Left ventricle myocardium superior (tissue), 1 donor: ENCODE measurements around the gene TMEM164. TPM values are rescaled to one million over a fixed set of nuclear protein-coding genes. Genes with fewer than 3 reads are reported as not detected.

ENCODE experiments used
- ATAC-seq: fragments of 200-7000 bp; cut with Tn5 transposase; one replicate; pipeline ENCODE4 v1.9.1; 2020; ENCODE audit warnings: mild to moderate bottlenecking, moderate library complexity
- DNase-seq: peaks from one replicate; pipeline ENCODE4 v3.0.0-alpha.2; 2020
- intact Hi-C: fragments of 100-400 bp; cut with micrococcal nuclease; formaldehyde crosslinking; loops from one replicate; pipeline ENCODE4 v1.11.0; 2022
- total RNA-seq: library from RNA; stranded (reverse); fragmentation: NEBNext Ultra II Directional; extraction: Animal tissue kit (Norgen Biotek cat#: 25700); gene quantifications from one replicate; pipeline ENCODE4 v1.2.1, GENCODE V29; 2021
- donor health status: DM: no; HTN: yes; CAD: no; lungs with severe emphysema.

TMEM164 gene
- total RNA-seq, 1 donor from 2014 or later, result 60.4 TPM

DNA sequence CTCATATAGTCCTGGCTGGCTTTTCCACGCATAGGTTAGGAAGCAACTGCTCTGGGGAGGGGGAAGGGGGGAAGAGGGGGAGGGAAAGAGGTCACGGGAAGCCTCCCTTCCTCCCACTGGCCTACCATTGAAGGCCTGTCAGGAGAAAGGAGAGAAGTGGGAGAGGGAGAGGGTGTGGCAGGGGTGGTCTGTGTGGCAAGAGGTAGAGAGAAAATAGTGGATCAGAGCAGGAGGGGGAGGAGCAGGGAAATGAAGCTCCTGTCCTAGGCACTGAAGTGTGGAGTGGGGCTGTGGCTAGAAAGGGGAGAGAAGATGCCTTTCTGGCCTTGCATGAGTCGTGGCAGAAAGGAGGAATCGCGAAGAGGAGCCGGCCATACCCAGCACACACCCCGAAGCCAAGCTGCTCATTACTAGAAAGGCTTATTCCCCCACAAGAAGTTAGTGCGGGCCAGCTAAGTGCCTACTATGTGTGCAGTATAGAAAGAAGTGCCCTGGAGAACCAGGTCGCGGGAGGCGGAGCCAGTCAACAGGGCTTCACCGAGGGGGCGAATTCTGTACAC is 1.1 kb upstream of the TMEM164 start:
- DNase-seq (no peak), ATAC-seq (no peak)
- intact Hi-C loops, result no loop called here

DNA sequence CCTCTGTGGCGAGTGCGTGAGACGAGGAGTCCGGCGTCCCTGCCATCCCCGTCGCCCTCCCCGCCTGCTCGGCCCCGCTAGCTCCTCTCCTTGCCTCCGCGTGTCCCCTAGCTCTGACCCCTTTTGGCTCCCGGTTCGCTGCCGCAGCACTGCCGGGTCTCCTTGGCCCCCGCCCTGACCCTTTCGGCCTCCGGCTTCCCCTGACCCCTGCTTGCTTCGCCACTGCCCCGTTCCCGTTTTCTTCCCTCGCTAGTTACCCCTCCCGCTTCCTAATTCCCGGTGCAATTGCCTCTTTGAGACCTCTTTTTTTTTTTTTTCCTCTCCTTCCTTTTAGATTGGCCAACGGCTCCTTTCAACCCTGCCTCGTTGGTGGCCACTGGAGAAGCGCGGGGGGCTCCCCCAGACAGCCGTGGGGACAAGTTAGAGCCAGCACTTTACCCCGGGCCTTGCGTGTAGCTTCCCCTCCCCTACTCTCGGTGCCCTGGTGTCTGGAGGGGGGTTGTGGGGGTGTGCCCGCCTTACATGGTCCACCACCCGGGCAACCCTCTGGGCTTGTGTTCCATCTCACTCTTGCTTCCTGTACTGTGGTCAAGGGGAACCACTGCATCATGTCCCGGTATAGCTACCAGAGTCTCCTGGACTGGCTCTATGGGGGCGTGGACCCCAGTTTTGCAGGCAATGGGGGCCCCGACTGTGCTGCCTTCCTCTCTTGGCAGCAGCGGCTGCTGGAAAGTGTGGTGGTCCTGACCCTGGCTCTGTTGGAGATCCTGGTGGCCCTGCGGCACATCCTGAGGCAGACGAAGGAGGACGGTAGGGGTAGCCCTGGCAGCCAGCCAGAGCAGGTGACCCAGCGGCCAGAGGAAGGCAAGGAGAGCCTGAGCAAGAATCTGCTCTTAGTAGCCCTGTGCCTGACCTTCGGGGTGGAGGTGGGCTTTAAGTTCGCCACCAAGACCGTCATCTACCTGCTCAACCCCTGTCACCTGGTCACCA is 548 bp downstream of the TMEM164 start:
- DNase-seq (peak; percentile 35), ATAC-seq (peak; percentile 2)
- intact Hi-C loops, result no loop called here

DNA sequence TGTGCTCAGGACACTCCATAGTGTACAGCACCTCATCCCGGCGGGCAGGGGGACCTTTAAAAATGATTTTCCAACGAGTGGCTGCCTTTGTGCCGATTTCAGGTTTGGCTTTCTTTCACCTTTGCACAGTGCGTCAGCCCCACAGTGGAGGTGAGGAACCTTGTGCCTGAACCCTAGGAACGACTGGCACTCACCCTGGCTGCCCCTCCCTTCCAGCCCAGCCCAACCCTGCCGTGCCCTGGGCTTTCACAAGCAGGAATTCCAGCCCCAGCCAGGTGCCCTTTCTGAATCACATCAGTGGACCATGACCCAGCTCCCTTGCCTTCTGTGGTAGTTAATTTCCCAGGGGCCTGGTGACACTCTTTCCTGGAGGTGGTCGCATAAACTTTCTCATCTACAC is 1.3 kb downstream of the TMEM164 start:
- ATAC-seq, result peak; percentile 3
- intact Hi-C loops, result no loop called here
- DNase-seq, result peak; percentile 42

DNA sequence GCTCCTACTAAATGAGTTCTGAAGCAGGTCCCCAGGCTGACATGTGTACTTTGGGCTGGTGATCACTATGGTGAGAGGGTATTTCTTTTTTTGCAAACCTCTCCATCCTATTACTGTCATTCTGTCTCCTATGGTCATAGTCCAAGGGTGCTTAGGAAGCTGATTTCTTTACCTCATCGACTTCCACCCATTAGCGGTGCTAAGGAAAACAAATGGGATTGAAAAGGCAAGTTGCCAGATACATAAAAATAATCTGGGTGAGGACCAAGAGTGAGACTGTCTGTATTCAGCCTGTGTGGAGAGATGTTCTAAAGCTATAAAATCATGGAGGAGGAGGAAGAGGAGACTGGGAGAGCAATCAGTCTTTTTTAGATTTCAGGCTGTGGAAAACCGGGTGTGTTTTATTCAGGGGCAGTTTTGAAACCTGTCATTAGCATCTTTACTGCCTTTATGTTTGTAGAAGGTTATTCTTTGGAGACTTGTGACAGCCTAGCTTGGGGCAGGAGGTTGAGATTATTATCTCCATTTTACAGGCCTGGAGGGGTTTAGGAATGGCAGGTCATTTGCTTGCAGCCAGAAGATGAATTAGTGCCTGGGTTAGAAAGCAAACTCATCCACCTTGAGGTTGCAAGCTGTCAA is 1.9 kb downstream of the TMEM164 start:
- DNase-seq (no peak), ATAC-seq (no peak)
- intact Hi-C loops, result no loop called here

DNA sequence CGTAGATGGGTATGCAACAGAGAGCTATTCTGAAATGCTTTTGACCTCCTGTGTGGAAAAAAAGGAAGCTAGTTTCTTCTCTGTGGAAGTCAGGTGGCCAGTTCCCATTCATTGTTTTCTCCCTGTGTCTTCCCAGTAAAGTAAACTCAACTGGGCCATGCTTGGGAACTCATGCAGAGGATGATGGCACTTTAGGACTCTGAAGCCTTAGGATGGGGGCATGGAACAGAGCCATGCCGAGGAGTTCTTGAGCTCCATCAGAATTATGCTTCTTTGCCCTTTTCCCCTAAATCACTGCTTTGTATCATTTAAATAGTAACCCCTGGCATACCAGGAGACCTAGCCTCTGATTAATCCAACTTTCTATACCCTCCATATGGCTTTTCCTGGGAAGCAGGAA is 3.2 kb downstream of the TMEM164 start:
- no peak for ATAC-seq
- no peak for DNase-seq
- intact Hi-C loops, result no loop called here

DNA sequence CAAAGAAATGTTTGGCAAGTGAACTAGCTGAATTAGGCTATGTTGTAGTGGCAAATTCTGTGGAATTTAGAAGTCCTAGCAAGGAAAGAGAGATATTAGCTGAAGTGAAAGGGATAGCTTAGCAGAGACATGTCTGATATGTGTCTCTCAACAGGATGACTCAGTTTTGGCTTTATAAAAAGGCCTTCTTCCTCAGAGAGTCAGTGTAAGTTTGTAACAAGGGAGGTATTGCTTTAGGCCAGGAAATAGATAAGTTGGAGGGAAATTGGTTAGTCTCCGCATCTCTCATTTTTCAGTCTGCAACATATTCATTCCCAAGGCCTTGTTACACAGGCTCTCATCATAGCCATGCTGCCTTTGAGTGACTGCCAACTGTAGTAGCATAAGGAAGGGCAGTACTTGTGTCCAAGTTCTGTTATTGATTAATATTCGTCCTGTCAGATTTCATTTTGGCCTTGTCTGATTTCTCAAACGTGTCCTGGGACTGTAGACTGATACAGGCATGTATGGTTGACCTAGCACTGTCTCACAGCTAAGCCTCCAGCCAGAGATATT is 4.0 kb downstream of the TMEM164 start:
- ATAC-seq (no peak), DNase-seq (no peak)
- intact Hi-C loops, result no loop called here

DNA sequence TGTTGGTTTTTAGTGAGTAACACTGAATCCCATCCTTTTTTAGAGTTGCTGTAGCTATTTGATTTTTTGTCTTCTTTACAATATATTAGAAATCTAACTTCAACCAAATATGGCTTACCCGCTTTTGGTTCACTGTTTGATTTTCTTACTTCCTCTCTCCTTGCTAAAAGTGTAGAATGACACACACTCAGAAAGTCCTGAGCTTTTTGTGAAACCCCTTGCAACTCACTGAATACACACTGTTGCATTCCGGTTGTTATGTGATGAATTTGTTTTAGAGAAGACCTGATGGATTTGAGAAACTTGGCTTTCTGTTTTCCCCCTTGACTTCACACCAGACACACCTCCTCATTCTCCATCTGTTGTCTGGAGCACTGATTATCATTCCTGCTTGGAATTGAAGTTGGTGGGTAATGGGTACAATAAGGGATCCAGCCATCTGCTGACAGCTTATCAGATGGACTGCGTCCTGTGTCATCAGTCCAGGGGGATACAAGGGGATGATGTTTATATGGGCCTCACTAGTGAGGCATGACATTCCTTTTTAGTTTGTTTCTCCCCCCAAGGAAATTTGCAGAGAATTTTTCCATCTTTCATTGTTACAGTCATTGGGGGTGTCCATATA is 5.2 kb downstream of the TMEM164 start:
- intact Hi-C loops, result no loop called here
- no peak for ATAC-seq
- DNase-seq, result no peak

DNA sequence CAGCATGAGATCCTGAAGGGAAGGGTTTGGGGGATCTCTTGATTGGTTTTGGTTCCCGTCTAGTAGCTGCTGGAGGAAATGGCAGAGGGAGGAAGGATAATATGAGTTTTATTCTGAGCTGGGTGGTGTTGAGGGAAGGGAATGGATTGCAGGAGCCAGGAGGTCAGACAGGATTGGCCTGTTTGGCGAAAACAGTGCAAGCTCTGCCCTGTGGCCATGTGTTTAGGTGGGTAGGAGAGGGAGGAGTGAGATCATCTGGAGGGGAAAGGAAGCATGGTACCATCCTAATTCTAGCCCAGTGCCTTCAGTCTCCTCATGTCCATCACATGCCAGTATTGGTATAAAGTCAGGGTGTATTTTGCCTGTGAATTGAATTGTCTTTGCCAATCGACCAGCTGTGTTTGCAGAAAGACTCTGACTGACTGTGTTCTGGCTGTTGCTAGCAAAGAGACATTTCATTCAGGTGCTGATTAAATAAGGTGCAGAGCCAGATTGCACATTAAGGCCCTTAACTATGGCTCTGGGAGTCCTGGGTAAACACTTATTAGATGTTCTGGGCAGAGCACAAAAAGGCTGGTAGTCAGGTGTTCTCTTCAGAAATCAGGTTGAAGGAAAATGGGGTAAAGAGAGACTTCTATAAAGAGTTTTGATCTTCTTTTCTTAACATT is 10.0 kb downstream of the TMEM164 start:
- DNase-seq, result no peak
- no peak for ATAC-seq
- intact Hi-C loops, result no loop called here

DNA sequence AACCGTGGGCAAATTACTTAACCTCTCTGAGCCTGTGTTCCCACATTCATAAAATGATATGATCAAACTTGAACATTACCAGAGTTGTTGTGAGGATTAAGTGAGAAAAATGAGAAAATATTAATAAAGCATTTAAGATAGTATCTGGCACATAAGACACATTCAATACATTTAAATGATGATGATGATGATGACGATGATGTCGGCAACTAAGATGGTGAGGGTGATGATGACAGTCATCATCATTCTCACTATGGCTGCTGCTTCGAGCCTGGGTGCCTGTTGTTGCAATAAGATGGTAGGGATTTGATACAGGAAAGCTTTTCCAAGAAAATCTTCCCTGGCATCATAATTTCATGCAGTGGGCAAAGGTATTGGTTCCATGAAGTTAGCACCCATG is 11.1 kb downstream of the TMEM164 start:
- DNase-seq (no peak), ATAC-seq (no peak)
- intact Hi-C loops, result no loop called here

DNA sequence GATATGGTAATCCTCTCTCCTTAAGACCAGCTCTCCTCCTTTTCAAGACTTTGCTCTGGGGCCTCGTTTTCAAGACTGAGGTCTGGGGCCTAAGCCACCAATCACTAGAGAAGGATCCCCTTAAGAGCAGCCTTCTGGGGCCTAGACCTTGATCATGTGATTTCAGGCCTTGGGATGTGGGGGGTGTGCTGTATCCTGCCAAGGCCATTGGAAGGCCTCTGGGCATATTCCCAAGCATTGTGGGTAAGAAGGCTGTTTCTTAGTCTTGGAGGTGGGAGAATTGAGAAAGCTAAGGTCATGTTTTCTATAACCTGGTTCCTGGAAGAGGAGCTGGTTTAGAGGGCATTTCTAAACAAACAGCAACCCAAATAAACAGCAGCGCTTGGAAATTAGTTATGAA is 12.1 kb downstream of the TMEM164 start:
- DNase-seq (no peak), ATAC-seq (peak; percentile 19)
- intact Hi-C loops, result no loop called here

DNA sequence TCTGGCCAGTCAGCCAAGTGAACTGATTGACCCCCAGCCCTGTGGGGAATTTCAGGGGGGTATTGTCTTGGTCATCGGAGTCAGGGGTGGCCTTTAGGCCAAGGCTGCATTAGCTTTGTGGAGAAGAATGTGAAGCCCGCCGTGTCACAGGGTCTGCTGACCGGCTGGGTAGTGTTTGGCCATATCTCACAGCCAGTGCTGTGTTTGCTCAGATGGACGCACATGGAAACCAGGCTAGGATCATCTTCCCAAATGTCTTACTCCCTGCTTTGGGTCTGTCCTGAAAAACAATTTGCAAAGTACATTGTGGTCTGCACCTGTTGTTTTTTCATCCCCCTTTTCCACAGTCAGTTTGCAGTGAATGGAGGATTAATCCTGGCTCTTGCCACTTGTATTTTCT is 13.0 kb downstream of the TMEM164 start:
- intact Hi-C loops, result no loop called here
- peak; percentile 50 for ATAC-seq

DNA sequence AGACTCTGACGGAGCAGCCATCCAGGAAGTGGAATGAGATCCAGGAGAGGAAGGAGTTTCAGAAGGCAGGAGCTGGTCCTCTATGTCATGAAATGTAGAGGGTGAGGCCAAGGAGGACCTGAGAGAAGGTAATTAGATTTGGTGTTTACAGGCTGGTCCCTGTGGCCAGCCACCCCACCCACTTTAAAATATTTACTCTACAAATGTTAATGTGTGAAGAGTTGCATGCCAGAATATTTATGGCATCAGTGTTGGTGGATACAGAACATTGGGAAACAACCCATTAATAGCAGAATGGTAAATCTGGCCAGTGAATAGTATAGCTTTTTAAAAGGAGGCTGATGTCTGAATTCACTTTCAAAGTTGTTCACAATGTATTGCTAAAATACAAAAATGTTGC is 17.6 kb downstream of the TMEM164 start:
- DNase-seq (no peak), ATAC-seq (no peak)
- intact Hi-C loops, result no loop called here

More for the DNA sequence above, 13.0 kb downstream of the TMEM164 start:
- no peak for DNase-seq

DNA sequence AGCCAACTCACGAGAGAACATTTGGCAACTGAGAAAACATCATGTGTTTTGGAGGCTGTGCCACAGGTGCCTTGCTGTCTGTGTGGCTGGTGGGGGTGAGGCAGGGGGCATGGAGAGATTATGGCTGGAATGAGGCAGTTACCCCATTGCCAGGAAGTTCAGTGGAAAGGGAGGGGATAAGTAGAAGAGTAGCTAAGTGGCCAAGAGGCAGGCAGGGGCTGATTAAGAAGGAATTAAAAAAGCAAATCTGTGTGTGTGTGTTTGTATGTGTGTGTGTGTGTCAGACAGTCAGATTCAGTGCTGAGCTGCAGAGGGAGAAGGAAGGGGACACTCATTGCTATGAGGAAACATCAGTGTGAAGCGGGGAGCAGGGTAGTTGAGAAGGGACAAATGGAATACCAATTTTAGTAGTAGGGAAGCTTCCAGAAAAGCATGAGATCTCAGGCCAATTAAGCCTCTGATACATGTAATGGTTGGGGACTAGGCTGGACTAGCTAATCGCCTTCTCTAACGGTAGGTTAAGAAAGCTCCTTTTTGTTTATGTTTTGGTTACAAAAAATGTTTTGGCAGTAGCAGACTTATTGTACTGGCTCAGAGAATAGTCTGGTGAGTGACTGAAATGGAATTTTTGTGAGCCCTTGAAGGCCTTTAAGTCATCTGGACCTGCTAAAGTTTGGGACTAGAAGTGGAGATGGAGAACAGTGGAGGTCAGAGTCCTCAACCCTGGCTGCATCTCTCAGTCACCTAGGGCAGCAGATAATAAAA is 18.5 kb downstream of the TMEM164 start:
- intact Hi-C loops, result no loop called here
- ATAC-seq (peak; percentile 91), DNase-seq (peak; percentile 47)

DNA sequence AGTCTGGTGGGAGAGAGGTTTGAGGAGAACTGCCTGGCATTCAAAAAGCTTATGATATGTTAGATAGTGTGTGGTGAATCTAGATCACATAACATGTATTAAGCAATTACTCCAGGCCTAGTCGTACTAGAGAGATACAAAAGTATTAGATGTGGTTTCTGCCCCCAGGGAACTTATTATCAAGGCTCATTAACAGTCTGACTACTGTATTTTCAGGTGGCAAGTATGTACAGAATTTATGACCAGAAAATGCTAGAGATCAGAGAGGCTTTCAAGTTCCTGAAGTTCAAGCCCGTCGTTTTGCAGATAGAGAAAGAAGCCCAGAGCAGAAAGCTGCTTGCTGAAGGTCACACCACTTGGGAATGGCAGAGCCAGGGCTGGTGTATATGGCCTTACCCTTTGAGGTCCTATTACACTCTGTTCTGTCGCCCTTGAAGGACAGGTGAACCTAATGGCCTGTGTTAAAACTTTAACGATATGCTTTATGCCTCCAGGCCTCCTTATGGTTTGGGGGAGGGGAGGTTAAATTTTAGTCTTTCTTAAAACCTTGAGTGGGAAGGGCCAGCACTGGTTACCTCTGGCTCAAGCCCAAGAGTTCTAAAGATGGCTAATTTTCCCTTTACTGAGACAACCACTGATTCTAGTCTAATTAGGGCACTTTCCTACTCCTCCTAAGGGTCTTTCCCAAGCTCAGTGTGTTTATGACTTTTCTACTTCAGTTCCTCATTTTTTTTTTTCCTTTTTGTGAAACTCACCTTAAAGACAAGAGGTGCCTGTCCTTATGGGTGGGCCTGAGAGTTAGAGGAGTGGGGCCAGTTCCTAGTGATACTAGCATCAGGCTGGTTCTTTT is 19.9 kb downstream of the TMEM164 start:
- ATAC-seq, result no peak
- DNase-seq, result no peak
- intact Hi-C loops, result no loop called here

DNA sequence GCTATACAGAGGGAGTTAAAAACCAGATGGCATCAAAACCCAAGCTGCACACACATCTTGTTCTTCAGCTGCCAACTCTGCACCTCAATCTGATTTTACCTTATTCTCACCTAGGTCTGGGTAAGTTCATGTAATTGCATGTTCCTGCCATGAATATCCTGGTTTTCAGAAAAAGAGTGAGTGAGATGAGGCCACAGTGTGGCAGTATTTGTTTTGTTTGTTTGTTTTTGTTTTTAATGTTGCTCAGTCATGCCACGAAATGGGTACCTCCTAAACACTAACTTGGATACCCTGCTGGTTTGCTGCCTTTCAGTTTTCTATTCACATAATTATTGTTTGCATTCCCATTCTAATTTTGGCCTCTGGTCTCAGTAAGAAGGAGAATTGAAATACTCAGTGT is 22.5 kb downstream of the TMEM164 start:
- ATAC-seq, result no peak
- DNase-seq, result no peak
- intact Hi-C loops, result no loop called here

DNA sequence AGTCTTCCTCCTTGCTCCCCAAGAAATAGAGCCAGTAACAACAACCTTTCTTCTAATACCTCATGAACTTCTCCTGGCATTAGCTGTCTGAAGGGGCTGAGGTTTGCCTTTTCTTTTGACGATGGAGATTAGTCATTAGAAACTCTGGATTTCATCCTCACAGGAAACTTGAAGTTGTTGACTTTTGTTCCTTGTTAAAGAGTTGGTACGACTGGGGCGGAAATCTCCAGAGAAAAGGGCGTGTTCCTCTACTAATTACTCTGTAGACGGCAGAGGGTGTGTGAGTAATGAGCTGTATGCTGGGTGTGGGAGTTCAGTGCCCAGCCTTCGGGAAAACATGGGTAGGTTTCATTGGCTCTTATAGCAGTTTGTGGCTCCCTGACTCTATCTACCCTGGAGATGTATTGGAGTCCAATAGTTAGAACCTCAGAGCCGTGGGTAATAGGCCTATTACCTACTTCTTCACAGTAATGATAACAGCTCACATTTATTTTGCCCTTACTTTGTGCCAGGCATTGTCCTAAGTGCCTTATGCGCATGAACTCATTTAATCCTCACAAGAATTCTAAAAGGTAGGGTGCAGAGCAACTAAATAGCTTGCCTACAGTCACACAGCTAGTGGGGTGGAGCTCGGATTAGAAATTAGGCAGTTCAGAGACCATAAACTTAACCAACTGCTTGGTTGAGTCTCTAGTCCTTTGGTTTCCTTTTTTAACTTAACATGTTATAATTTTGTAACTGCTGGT is 23.4 kb downstream of the TMEM164 start:
- no peak for DNase-seq

More for the DNA sequence above, 23.4 kb downstream of the TMEM164 start:
- ATAC-seq, result peak; percentile 39
- intact Hi-C loops, result no loop called here
